Dermis microvascular lymphatic vessel endothelial cell (primary cell): ENCODE measurements around the gene ADARB2. TPM values are rescaled to one million over a fixed set of nuclear protein-coding genes. Genes with fewer than 3 reads are reported as not detected.
"Not testable (repeated sequence)": the region's sequence is repeated elsewhere in the genome, so short reads cannot be mapped to it uniquely, and the experiment has no call there.

Source experiments
- DNase-seq, 2 donors: peaks; one replicate each; pipeline versions ENCODE4 v3.0.0 to v3.0.0-alpha.2; 2010; ENCODE audit warnings: low read depth in 2 of 2
- total RNA-seq: library from RNA; depleted of rRNA; stranded (reverse); fragments of >200 nt; gene quantifications from 2 replicates; pipeline ENCODE4 v1.2.1, GENCODE V29; 2014

The ADARB2 gene
- total RNA-seq, 1 donor from 2014 or later, result not detected

- DNase-seq, result no peak
Observed at GRCh38 chr10:1241322-1241890, 495.9 kb downstream of the ADARB2 start.

GRCh38 chr10:1240341-1240775 is 497.0 kb downstream of the ADARB2 start:
- no peak for DNase-seq

- DNase-seq, result no peak
Observed at GRCh38 chr10:1233031-1233430, 504.3 kb downstream of the ADARB2 start.

- DNase-seq, result no peak
Observed at GRCh38 chr10:1232164-1232911, 505.0 kb downstream of the ADARB2 start.

- no peak for DNase-seq
Observed at GRCh38 chr10:1230592-1231275, 506.6 kb downstream of the ADARB2 start.

- DNase-seq, result no peak
Observed at GRCh38 chr10:1230138-1230537, 507.2 kb downstream of the ADARB2 start.

- no peak for DNase-seq
Observed at GRCh38 chr10:1229574-1229973, 507.8 kb downstream of the ADARB2 start.

GRCh38 chr10:1229116-1229515 is 508.2 kb downstream of the ADARB2 start:
- no peak for DNase-seq

- DNase-seq, result no peak
Observed at GRCh38 chr10:1228467-1228975, 508.8 kb downstream of the ADARB2 start.

GRCh38 chr10:1227510-1228402 is 509.6 kb downstream of the ADARB2 start:
- no peak for DNase-seq

- not testable (repeated sequence) for DNase-seq
Observed at GRCh38 chr10:1226907-1227306, 510.4 kb downstream of the ADARB2 start.

GRCh38 chr10:1219874-1220273 is 517.5 kb downstream of the ADARB2 start:
- not testable (repeated sequence) for DNase-seq

- DNase-seq, result no peak
Observed at GRCh38 chr10:1217661-1218060, 519.7 kb downstream of the ADARB2 start.

- DNase-seq, result no peak
Observed at GRCh38 chr10:1217237-1217587, 520.1 kb downstream of the ADARB2 start.

- DNase-seq, result no peak
Observed at GRCh38 chr10:1216574-1217236, 520.6 kb downstream of the ADARB2 start.

- no peak for DNase-seq
Observed at GRCh38 chr10:1215862-1216573, 521.3 kb downstream of the ADARB2 start.

GRCh38 chr10:1214882-1215540 is 522.3 kb downstream of the ADARB2 start:
- no peak for DNase-seq

GRCh38 chr10:1214071-1214675 is 523.2 kb downstream of the ADARB2 start:
- DNase-seq, result no peak
